Smooth muscle cell of trachea (primary cell): ENCODE results near the gene HEPH. TPM values are rescaled to one million over a fixed set of nuclear protein-coding genes. Genes with fewer than 3 reads are reported as not detected.

Experiments
- total RNA-seq: library from RNA; depleted of rRNA; stranded (reverse); fragments of >200 nt; gene quantifications from 2 replicates; pipeline ENCODE4 v1.2.1, GENCODE V29; 2014

HEPH gene
- total RNA-seq = 57.7 and 116 TPM in 2 replicates

GRCh38 chrX:66163849-66164411 is at the start of gene HEPH:
TSS of gene HEPH (plus strand) at chrX:66164247. CDS start at chrX:66170571, 6,324 bp downstream.

Other genes starting within 250 kb of the HEPH start
- gene VSIG4, start 124.2 kb upstream of the HEPH start, total RNA-seq = not detected in 2 replicates